HFF-Myc (cell line): ENCODE results near the gene GLRA3.

Source experiments
- DNase-seq: peaks from one replicate; pipeline ENCODE4 v3.0.0-alpha.2; 2011; ENCODE audit warnings: low read depth; ENCODE audit errors: extremely low read depth
- H3K4me3 ChIP-seq: replicated peaks from 2 replicates; pipeline ENCODE4 v1.5.1; 2011; ENCODE audit warnings: low read depth, mild to moderate bottlenecking, control low read depth, low read length
- CTCF ChIP-seq: IDR thresholded peaks from 2 replicates; pipeline ENCODE4 v1.5.1; 2012; ENCODE audit warnings: mild to moderate bottlenecking, low read depth, low read length, control low read depth; ENCODE audit errors: missing control alignments

Gene GLRA3

GRCh38 chr4:174815282-174815681 lies 13.8 kb downstream of the GLRA3 start:
- DNase-seq, result no peak
- TF ChIP-seq CTCF, result no peak
- no peak overlapping the region for H3K4me3 ChIP-seq

- TF ChIP-seq CTCF, result no peak
- no peak overlapping the region for H3K4me3 ChIP-seq
- no peak for DNase-seq
These were observed 15.8 kb downstream of the GLRA3 start for GRCh38 chr4:174813292-174813691.

DNA sequence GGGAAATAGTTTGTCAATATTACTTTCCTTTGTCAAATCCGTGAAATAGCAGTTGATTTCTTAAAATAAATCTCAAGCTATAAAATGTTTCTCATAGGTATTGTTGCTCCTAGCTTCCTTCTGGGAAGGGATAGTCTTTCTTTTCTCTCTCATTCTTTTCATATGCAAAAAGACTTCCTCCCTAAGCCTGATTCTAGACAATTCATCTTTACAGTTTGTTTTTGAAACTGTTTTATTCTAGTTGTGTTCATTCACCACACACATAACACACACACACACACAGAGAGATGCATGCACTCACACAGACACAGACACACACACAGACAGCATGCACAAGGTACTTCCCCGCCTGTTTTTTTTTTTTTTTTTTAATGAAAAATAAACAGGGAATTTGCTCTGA lies 18.2 kb downstream of the GLRA3 start:
- no peak for DNase-seq
- H3K4me3 ChIP-seq, result no peak overlapping the region
- TF ChIP-seq CTCF, result no peak

GRCh38 chr4:174808836-174809235 lies 20.2 kb downstream of the GLRA3 start:
- TF ChIP-seq CTCF, result no peak
- no peak for DNase-seq

DNA sequence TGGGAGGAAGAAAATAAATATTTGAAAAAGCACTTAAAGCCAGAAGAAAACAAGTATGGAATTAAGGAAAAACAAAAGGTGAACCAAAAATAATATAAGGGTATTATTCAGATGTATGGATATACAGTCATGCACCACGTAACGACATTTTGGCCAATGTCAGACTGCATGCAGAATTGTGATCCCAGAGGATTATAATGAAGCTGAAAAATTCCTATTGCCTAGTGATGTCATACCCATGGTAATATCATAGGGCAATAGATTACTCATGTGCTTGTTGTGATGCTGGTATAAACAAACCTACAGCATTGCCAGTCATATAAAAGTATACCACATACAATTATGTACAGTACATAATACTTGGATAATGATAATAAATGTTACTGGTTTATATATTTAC lies 20.9 kb downstream of the GLRA3 start:
- no peak overlapping the region for H3K4me3 ChIP-seq
- TF ChIP-seq CTCF, result no peak
- no peak for DNase-seq

More at GRCh38 chr4:174808836-174809235, 20.2 kb downstream of the GLRA3 start:
- H3K4me3 ChIP-seq, result no peak overlapping the region

- no peak for DNase-seq
- no peak for TF ChIP-seq CTCF
These were observed 23.3 kb downstream of the GLRA3 start for GRCh38 chr4:174805746-174806145.

DNA sequence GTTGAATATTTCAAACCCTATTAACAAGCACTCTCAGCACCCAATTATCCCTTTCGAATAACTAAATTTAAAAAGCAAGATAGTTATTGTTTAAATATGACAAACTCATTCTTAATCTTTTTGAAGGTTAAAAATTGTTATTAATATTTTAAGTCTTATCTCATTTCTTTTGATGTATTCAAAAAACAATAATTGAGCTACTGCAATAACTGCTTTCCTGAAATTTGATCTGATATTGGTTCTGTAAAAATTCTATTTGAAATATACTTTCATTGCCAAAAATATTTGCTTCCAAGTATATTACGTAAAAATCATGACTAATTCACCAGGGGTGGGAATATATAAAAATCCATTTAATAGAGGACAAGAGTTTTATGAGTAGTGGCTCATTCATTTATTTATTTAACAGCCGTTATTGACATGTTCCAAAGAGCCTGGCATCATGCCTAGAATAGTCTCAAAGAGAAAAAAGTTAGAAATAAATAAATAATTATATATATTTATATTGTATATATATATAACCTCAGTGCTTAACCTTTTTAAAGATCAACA lies 34.4 kb downstream of the GLRA3 start:
- H3K4me3 ChIP-seq, result no peak overlapping the region
- TF ChIP-seq CTCF, result no peak
- DNase-seq, result no peak

More at GRCh38 chr4:174805746-174806145, 23.3 kb downstream of the GLRA3 start:
- no peak overlapping the region for H3K4me3 ChIP-seq
